Stimulated activated CD4-positive, alpha-beta T cell treated with anti-CD3 and anti-CD28 coated beads, TNF-alpha, amount 100 ng/mL, for 4 hours (primary cell): Measurements from ENCODE around the gene DNASE1L2.
A peak's percentile ranks its signal among the peaks of the same experiment; 100 is the strongest.
"Not testable (repeated sequence)": the region's sequence is repeated elsewhere in the genome, so short reads cannot be mapped to it uniquely, and the experiment has no call there.

ENCODE experiments used
- DNase-seq, 3 experiments: peaks; one replicate each; pipeline ENCODE4 v3.0.0-alpha.2; 2020; ENCODE audit warnings: low read depth in 3 of 3

The DNASE1L2 gene

DNA sequence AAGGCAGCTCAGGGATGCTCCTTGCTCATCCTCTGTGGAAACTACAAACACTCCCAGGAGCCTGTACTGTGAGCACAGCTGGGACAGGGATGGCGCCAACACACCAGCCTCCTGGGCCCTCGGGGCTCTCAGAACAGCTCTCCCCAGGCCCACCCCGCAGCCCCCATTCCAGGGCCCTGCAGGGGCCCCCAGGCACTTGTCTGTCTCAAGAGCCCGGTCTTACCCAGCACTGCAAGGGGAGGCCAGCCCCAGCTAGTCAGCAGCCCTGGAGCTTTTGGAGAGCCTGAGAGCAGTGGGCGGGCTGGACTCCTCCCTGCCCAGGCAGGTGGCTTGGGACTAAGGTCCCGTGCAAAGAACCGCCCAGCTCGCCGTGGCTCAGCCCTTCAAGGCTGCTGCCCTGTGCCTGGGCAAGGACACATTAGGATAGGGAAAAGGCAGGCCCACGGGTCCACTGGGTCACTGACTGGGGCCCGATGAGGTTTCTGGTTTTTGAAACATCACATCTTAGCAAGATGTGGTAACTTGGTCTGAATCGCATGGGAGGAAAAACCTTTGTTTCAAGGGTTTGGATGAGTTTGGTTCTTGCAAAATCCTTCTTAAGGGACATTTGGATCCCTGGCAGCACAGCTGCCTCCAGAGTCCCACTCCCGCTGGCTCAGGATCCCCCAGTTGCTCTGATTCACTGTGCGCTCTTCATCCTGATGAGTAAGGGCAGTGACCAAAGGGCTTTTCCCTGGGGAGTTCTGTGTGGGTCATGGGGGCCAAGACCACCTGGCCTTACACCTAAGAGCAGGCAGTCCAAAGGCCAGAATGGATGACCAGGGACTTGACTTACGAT, 2.8 kb downstream of the DNASE1L2 start:
- no peak for DNase-seq

DNA sequence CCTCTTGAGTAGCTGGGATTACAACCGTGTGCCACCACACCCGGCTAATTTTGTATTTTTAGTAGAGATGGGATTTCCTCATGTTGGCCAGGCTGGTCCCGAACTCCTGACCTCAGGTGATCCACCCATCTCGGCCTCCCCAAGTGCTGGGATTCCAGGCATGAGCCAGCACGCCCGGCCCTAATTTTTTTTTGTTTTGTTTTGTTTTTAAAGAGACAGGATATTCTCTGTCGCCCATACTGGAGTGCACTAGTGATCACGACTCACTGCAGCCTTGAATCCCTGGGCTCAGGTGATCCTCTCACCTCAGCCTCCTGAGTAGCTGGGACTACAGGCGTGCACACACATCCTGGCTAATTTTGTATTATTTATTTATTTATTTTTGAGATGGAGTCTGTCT, 4.1 kb downstream of the DNASE1L2 start:
- DNase-seq, result not testable (repeated sequence)

DNA sequence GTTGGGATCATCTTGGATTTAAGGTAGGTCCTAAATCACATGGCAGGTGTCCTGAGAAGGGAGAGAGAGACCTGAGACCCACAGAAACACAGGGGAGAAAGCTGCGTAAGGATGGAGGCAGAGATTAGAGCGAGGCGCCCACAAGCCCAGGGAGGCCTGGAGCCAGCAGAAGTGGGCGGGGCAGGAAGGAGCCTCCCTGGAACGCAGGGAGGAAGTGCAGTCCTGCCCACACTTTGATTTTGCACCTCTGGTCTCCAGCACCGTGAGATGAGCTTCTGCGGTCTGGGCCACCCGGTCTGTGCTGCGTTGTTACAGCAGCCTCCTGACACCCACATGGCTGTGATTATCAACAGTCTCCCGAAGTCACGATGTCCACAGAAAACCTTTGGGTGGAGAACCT, 6.4 kb downstream of the DNASE1L2 start:
- no peak for DNase-seq

DNA sequence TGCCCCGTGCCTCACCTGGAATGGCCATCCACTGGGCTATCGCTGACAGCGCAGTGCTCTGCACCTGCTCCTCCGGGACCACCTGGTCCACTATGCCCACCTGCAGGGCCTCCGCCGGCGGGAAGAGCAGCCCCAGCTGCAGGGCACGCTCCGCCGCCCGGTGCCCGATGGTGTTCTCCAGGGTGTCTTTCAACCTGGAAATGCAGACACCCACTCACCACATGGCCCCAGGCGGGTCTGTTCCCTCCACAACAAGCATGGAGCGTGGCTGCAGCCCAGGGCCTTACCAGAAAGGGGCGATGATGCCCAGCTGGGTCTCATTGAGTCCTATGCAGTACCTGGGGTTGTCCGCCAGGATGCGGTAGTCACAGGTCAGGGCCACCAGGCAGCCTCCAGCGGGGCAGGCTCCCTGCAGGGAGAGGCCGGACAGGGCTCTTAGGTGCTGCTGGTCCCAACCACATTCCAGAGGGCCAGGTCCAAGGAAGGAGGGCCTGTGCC, 6.8 kb downstream of the DNASE1L2 start:
- DNase-seq, result no peak

DNA sequence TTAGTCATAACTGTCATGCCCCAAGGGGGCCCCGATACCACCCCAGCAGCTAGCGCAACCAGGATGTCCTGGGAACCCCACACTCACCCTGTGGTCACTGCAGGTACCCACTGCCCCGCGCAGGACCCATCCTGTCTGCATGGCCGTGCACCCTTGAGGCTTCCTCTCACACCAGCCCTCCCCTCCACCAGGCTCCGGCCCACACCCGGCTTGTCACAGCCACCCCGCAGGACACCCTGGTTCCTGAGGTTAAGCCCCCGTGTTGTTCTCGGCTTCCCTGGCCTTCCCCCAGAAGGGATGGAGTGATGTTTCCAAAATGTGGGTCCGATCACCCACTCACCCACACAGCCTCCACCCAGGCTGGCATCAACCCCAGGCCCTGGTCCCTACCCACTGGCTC, 7.5 kb downstream of the DNASE1L2 start:
- no peak for DNase-seq

DNA sequence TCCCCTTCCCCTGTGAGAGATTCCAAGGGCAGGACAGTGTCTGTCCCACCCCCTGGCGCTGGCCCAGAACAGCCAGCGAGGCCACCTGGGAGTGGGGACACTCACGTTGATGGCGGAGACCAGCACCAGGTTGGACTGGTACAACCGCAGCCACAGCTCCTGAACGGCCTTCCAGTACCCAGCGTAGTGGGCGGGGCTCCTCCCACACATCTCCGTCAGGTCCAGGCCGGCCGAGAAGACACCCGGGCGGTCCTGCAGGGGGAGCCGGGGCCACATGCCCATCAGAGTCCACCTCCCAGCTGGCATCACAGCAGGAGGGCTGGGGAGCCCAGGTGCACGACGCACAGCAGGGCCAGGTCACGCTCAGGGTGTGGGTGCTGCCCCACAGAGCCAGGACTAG, 8.1 kb downstream of the DNASE1L2 start:
- DNase-seq, result no peak

DNA sequence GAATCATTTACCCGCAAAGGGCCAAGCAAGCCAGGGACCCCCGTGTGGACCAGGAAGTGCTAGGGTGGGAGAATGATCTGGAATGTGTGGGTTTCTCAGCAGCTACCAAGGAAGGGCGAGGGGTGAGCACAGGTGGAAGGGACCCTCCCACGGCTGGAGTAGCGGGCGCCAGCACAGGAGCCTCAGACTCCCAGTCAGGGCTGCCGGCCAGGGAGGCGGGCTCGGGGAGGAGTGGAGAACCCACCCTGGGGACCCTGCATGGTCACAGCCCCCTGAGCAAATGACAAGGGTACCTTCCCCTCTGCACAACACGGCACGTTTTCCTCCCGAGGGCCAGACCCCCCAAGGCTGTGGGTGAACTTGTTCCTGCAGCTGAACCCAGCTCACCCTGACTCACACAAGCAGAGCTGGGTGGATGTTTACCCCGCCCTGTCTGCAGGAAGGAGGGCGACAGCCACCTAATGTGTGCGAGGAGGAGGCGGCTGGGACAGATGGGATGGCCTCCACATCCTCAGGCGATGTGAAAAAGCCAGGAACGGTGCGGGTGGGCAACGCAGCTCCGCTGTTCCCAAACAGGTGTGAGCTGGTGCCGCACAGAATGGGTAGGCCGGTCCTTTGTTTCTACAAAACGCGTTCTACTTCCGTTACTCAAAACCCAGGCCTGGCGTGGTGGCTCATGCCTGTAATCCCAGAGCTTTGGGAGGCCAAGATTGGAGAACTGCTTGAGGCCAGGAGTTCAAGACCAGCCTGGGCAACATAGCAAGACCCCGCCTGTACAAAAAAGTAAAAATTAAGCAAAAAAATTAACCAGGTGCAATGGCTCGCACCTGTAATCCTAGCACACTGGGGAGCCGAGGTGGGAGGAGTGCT, 8.9 kb downstream of the DNASE1L2 start:
- DNase-seq, result no peak

DNA sequence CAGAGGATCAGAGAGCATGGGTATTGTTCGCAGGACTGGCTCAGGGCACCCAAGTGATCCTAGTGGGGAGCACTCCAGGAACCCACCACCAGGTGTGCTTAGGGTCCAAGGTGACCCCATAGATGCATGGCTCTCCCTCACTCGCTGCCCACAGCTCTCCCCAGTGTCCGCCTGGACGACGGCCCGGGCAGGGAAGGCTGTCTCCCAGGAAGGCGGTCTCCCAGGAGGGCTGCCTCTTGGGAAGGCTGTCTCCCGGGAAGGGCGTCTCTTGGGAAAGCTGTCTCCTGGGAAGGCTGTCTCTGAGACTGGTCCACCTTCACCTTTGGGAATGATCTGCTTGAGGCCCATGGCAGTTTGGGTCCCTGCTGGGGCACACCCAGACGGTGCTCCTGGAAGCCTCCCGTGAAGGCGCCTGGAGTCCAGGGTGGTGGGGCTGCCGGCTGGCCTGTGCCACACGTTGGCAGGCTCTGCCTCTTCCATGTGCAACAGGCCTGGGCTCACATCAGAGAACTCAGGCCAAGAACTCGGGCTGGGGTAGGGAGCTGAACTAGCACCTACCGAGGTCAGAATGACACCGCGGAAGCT, 10.1 kb downstream of the DNASE1L2 start:
- DNase-seq, result no peak

DNA sequence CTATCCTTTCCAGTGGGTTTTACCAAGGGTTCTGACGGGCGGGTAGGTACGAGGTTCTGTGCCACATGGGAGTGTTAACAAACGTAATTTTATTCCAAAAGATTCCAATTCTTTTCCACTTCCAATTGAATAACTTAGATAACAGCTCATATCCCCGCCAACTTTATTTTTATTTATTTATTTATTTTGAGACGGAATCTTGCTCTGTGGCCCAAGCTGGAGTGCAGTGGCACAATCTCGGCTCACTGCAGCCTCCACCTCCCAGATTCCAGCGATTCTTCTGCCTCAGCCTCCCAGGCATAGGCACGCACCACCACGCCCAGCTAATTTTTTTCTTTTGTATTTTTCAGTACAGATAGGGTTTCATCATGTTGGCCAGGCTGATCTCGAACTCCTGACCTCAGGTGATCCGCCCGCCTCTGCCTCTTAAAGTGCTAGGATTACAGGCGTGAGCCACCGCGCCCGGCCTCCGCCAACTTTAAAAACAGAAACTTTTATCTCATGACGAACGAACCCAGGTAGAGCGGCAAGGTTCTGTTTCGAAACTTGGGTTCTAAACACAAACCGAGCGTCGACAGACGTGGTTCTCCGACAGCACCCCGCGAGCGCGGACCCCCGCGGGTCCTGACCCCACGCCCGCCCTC, 14.5 kb downstream of the DNASE1L2 start:
- DNase-seq, result peak in 1 of 3 experiments; percentile 14

DNA sequence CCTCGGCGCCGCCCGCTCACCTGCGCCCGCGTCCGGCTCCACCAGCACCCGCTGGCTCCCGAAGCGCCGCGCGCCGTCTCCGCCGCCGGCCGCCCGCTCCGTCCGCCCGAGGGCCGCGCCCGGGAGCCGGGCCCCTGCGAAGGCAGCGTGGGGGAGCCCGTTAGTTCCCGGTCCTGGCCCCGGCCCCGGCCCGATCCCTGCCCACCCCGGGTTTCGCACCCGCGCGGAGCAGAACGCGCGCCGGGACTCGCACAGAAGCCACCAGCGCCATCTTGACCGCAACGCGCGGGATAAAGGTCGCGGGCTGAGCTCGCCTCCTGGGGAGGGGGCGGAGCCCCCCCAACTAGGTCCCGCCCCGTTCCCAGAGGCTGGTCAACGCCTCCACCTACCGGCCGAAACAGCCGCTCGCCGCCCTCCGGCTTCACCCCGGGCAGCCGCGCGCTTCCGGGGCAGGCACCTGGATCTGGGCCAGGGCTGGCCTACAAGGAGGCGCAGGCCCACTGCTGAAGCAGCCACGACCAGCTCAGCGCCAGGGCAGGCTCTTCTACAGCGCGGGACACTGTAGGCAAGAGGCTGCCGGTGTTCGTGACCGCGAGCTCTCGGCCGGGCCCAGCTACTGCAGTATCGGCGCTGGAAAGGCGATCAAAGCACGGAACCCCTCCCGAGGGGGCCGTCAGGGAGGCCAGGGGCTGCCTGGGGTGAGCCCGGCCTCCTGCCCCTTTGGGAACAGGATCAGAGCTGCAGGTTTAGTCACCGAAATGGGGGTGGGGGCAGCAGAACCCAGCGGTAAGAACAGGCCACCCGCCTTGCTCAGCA, 15.3 kb downstream of the DNASE1L2 start, which contains the start of gene ECI1:
Gene ECI1 (minus strand): TSS at position 292 of the 816 bp plus-strand sequence. CDS start 21 bp downstream, at position 271.
- DNase-seq, result peak; percentile 57 to 70 (median 61)

DNA sequence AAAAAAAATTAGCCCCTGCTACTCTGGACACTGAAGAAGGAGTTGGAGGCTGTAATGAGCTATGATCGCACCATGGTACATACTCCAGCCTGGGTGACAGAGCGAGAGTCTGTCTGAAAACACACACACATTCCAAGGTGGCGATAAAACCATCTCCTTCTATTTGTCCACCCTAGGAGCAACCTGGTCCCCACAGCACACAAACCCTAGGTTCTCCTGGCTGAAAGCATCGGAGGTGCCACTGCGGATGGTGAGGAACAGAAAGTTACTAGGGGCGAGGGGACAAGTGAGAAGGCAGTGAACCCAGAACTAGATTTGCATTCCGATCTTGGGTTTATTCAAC, 16.5 kb downstream of the DNASE1L2 start:
- no peak for DNase-seq

DNA sequence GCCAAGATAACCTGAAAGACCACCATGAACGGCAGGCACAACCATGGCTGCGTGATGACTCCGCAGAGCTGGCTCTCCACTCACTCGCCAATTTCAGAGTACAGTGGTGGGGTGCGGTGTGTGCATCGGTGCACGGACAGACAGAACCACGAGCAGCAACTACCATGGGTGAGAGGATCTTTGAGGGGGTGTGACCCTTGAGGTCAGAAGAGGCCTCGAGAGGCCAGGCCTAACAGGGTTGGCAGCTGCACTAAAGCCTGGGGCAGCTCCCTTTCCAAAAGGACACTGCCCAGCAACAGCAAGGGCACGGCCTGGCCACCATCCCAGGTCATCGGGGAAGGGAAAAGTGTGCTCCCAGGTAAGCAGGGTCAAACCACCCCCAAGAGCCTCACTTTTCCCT, 17.0 kb downstream of the DNASE1L2 start:
- DNase-seq, result no peak

DNA sequence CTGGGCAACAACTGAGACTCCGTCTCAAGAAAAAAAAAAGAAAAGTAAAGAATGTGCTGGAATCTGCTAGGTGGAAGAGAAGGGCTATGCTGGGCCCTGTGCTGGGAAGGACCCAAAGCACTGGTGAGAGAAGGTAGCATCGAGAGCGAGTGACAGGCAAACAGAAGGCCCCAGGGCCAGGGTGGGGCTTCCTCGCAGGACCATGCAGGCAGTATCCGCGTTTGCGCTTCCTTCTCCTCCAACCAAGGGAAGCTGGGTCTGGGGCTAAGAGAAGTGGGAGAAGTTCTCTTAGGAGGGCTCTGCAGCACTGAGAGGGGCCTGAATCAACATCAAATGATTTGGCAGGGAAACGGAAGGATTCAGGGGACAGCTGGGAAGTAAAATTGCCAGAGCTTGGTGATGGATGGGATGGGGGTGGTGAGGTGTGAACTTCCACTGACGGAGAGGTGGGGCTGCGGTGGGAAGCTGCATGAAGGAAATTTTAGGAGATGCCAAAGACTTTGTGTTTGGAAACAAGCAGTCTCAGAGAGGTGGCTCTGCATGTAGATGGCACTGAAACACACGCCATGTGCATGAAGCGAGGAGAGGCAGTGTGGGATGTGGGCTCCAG, 20.4 kb downstream of the DNASE1L2 start:
- no peak for DNase-seq

DNA sequence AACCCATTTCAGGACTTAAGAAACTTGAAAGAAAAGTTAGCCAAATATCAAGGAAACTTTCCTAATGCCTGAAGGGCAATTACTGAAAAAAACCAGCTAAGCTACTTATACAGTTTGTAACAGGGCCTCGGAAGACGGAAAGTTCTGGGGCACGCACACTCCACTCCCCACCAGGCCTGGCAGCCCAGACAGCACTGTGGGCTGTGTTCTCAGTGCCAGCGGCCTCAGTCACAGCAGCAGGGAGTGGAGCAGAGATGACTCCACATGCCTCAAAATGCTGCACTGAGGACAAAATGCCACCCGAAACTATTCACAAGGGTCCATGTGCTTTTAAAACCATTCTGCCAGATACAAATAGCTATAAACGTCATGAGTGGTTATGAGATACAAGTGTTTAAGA, 21.5 kb downstream of the DNASE1L2 start:
- no peak for DNase-seq

DNA sequence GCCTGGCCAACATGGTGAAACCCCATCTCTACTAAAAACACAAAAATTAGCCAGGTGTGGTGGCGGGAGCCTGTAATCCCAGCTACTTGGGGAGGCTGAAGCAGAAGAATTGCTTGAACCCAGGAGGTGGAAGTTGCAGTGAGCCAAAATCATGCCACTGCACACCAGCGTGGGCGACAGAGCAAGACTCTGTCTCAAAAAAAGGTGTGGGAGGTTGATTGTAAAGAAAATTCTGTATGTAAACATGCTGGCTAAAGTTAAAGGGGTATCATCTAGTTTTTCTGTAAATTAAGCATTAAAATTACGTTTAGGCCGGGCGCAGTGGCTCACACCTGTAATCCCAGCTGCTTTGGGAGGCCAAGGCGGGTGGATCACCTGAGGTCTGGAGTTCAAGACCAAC, 22.3 kb downstream of the DNASE1L2 start:
- not testable (repeated sequence) for DNase-seq

DNA sequence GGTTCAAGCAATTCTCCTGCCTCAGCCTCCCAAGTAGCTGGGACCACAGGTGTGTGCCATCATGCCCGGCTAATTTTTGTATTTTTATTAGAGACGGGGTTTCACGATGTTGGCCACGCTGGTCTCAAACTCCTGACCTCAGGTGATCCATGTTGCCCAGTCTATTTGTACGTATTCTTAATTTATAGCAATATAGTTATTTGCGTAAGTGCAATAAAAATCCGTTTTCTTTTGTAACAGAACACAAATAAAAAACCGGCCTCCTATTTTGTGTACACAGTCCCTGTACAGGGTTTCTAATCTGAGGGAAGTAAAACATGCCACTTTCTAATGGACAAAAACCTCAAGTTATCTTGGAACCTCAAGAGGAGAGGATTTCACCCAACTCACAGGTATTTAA, 24.0 kb downstream of the DNASE1L2 start:
- no peak for DNase-seq

DNA sequence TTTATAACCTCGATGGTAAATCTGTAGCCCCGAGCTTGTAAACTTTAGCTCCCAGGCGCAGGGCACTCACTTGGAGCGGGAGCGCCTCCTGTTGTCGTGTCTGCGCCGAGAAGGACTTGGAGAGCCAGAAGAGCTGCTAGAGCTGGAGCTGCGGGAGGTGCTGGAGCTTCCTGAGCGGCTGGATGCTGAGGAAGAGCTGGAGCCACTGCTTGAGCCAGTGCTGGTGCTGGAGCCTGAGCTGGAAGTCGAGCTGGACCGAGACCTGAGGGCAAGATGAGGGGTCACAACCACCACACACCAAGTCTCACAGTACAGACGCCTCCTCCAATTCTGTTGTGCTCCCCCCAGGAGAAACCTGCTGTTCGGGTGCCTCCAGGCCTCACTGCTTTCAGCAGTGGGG, 26.8 kb downstream of the DNASE1L2 start:
- not testable (repeated sequence) for DNase-seq

DNA sequence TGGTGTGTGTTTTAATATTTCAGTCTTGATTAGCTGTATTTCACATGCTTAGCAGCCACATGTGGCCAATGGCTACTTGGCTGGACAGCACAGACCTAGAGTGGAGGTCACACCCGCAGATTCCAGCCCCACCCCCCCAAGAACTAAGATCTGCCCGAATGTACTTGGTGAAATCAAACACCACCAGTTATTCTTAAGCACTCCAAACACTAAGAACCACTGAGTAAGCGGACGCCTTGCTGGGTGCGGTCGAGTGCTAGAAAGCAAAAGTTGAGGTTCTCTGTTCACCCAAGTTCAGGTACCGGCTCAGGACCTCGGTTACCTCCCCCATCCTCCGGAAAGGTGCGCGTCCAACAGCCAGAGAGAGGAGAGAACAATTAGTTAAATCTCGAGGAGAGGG, 30.6 kb downstream of the DNASE1L2 start:
- not testable (repeated sequence) for DNase-seq

DNA sequence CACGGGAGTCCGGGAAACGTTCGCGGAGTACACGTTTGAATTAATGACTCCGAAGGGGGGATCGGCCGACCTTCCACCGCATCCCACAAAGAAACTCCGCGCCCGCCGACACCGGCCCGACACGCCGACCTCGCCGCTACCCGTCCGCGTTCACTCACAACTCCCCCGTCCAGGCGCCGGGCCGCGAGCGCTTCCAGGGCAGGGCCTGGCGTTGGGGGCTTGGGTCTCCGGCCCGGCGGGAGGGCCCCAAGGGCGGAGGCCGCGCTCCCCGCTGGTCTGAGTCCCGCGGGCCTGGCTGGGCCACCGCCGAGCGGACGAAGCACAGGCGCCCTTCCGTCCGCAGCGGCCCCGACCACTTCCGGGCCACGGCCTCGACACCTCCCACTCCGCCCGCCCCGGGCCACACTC, 31.3 kb downstream of the DNASE1L2 start:
- DNase-seq, result not testable (repeated sequence)

DNA sequence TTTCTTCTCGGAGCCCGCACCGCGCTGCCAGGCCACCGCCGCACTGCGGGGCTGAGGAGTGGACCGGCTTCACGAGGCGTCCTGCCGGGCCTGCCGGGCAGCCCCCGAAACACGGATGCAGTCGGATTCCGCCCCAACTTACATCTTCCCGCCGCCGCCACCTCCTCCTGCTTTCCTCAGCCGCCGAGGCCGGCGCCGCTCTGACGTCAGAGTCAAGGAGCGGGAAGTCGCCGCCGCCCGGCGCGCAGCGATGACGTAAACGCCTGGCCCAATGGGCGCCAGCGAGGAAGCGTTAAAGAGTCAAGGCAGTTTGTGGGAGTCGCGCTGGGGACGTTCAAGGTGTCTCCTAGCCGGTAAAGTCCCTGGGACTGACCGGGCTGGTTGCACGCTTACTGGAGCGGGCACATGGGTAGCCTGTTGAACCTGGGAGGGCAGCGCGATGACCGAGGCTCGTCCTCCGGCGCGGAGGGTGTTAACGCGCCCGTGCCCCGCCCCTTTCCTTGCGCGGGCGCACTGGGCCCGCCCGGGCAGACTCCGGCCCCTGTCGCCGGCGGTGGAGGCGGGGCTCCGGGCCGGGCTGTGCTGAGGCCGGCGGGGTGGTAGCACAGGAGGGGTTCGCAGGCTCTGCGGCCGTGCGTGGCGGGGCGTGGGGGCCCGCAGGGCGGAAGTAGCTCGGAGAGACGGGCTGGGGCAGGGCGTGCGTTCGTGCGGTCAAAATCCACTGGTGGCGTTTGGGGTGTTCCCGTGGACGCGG, 31.8 kb downstream of the DNASE1L2 start, which contains the start of gene RNPS1:
Gene RNPS1 (minus strand): TSS at position 214 of the 754 bp plus-strand sequence. CDS start 3,483 bp downstream, outside the sequence.
- peak; percentile 87 to 97 (median 93) for DNase-seq
